LNCaP clone FGC (cell line): ENCODE measurements around the gene AP3S2.

Experiments used
- DNase-seq: peaks from one replicate; pipeline ENCODE4 v3.0.0-alpha.2; 2011; ENCODE audit warnings: low read depth
- H3K4me3 ChIP-seq: 2 replicates; pipeline ENCODE4 v1.5.1; 2011; ENCODE audit warnings: mild to moderate bottlenecking, low read depth, low read length, control low read depth
- TF ChIP-seq, protein P1 (sequence below): IDR thresholded peaks from 2 replicates; pipeline ENCODE4 v1.5.1; 2012; ENCODE audit warnings: mild to moderate bottlenecking; ENCODE audit not compliant: control insufficient read depth, insufficient read depth; ENCODE audit errors: extremely low read depth

Gene AP3S2

DNA sequence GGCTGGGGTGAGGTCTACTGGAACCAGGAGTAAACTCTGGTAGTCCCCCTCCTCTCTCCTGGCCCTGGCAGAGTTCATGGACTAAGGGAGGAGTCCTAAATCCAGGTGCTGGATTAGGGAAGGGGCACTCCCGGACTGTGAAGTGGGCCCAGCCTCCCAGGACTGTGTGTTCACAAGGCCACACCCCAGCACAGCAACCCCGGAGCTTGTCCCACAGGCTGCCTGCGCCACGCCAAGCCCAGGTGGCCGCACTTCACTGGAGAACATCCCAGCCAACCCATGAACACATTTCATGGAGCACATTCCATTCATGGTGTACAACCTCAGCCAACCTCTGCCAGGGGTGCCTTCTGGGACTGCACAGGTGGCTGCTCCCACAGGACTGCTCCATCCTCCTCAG, 10.7 kb upstream of the AP3S2 start:
- no peak for DNase-seq
- TF ChIP-seq, protein P1, sequence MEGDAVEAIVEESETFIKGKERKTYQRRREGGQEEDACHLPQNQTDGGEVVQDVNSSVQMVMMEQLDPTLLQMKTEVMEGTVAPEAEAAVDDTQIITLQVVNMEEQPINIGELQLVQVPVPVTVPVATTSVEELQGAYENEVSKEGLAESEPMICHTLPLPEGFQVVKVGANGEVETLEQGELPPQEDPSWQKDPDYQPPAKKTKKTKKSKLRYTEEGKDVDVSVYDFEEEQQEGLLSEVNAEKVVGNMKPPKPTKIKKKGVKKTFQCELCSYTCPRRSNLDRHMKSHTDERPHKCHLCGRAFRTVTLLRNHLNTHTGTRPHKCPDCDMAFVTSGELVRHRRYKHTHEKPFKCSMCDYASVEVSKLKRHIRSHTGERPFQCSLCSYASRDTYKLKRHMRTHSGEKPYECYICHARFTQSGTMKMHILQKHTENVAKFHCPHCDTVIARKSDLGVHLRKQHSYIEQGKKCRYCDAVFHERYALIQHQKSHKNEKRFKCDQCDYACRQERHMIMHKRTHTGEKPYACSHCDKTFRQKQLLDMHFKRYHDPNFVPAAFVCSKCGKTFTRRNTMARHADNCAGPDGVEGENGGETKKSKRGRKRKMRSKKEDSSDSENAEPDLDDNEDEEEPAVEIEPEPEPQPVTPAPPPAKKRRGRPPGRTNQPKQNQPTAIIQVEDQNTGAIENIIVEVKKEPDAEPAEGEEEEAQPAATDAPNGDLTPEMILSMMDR: no peak
- H3K4me3 ChIP-seq: no peak overlapping the region

DNA sequence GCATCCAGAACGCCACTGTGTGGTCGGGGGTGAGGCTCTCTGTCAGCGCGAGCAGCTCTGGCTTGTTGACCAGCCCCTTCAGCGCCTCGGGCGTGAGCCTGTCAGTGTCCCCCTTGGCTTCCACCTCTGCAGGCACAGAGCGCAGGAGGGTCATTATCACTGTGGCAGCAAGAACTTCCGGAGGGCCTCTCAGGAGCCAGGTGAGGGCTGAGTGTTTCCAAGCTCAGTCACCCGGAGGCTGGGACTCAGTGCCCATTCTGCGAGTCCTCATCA, 10.0 kb upstream of the AP3S2 start:
- DNase-seq: no peak
- TF ChIP-seq, protein P1: no peak

DNA sequence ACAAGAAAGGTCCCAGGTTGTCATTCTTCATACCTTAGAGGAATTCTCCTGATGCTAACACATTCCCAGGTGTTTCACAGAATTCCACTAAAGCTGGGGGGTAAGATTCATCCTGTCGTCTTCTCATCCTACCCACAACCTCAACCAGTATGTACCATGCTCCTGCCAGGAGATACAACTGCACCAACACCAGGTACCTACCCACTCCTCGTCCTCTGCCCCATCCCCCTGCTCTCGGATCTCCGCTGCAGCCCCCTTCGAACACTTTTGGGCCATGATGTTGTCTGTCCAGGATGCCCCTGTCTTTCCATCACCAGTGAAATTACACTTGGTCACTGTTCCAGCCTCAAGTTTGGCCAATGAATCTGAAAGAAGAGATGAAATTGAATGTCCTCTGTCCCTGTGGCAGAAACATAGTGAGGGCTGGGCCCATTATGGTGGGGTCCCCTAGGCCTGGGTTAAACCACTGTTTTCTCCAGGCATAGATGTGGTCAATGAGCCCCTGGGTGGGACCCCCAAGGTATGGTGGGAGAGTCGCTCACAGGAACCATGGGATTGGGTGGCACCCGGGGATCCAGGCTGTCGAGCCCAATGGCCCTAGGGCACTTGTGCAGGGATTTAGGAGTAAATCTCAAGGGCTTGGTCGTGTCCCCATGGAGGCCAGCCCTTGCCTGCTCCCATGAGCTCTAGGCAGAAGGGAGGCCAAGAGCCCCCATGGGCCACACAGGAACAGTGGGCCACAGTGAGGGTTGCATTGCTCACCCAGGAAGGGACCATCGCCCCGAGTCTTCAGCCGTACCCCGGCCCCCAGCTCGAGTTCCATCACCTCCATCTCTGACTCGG, 9.4 kb upstream of the AP3S2 start:
- no peak for DNase-seq
- H3K4me3 ChIP-seq: no peak overlapping the region
- TF ChIP-seq, protein P1: no peak

More for the DNA sequence above, 10.0 kb upstream of the AP3S2 start:
- no peak overlapping the region for H3K4me3 ChIP-seq

DNA sequence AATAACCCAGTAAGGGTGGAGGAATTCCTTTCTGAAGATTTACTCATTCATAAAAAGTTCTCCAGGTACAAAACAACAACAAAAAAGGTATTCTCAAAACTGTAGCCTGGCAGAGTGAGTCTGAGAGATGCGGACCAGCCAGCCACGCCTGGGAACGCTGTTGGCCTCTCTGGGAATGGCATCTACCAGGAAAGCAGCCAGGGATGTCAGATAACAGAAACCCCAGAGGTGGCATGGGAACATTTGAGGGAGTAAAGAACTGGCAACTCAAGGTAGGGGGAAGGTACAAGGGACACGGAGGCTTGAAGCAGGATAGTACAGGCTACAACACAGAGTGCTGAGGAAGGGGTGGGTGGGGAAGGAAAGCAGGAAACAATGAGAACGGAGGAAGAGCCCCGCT, 7.1 kb upstream of the AP3S2 start:
- TF ChIP-seq, protein P1: no peak
- no peak overlapping the region for H3K4me3 ChIP-seq
- no peak for DNase-seq

DNA sequence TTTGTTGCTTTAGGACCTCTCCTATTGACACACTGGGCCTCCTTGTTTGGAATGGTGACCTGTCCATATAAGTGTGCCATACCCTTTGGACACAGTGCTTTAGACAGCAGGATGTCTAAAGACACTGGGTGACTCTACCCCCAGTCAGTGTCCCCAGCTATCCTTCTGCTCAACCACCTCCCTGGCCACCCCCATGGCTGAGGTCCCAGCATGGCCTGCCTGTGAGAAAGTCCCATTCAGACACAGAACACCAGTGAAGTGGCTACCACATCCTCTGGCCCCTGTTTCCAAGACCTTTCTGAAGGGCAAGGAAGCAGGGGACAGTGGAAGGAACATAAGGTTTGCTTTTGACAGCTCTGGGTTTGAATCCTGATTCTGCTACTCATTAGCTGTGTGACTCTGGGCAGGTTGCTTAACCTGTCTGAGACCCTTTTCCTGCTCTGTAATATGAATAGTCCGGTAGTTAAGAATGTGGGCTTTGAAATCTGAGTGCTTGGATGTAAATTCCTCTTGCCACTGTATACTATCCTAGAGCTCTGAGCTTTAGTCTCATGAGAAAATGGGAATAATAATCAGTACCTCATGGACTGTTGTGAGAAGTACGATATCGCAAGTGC, 6.3 kb upstream of the AP3S2 start:
- DNase-seq: no peak
- TF ChIP-seq, protein P1: no peak
- H3K4me3 ChIP-seq: no peak overlapping the region

DNA sequence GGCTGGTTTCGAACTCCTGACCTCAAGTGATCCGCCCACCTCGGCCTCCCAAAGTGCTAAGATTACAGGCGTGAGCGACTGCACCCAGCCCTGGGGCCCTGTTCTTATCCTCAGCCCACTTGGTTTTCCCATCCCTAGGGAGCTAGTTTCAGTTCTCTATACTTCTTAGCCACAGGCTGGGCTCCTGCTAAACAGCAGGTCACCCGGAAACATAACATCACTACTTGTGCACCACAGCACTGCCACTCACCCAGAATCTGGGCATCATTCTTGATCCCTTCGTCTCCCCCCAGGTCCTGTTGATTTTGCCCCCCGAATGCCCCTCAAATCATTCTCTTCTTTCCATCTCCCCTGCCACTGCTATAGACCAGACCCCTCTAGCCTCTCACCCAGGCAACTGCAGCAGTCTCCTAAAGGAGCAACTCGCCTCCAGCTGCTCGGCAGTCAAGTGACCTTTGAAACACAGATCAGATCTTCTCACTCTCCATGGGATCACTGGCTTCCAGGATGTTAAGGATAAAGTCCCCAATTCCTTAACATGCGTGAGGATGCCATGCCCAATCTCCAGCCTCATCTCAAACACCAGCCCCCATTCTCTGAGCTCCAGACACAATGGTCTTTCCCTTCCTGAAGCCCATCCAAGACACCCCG, 5.6 kb upstream of the AP3S2 start:
- H3K4me3 ChIP-seq: no peak overlapping the region
- no peak for DNase-seq
- TF ChIP-seq, protein P1: no peak
